SK-N-SH (cell line): ENCODE measurements around the gene ALG9. TPM values are rescaled to one million over a fixed set of nuclear protein-coding genes. Genes with fewer than 3 reads are reported as not detected.

ENCODE experiments used
- CTCF ChIA-PET: fragments of 300-600, 350-600 bp; formaldehyde crosslinking; extraction: SDS; loops from one replicate; lab custom pipeline; 2021; lab: Yijun Ruan, JAX
- POLR2A ChIA-PET: fragments of 350-600 bp; sonication (Branson Sonifier 250); formaldehyde crosslinking; extraction: SDS; loops from one replicate; lab custom pipeline; 2020; ENCODE audit warnings: antibody characterized with exemption, inconsistent platforms; lab: Yijun Ruan, JAX
- DNase-seq: peaks from one replicate; pipeline ENCODE4 v3.0.0; 2012
- H2AFZ ChIP-seq: fragments of 200-600 bp; sonication (generic); 2 replicates; pipeline ENCODE4 v1.8.1; 2016; ENCODE audit warnings: antibody characterized with exemption, mild to moderate bottlenecking, low read depth
- H3F3A ChIP-seq: fragments of 200-600 bp; sonication (generic); replicated peaks from 2 replicates; pipeline ENCODE3; 2016; ENCODE audit warnings: antibody characterized with exemption, mild to moderate bottlenecking; ENCODE audit not compliant: insufficient read depth
- H3K27ac ChIP-seq, 2 experiments: fragments of 200-500 bp in 1 of 2; fragments of 200-600 bp in 1 of 2; sonication (Bioruptor generic) in 1 of 2; sonication (generic), shearing (Covaris generic) in 1 of 2; 2 replicates each; pipeline versions ENCODE4 v1.5.1 to v1.6.1; 2014 to 2016; ENCODE audit warnings: low read depth in 2 of 2, inconsistent platforms in 1 of 2, low read length in 1 of 2, mild to moderate bottlenecking in 1 of 2, mixed read lengths in 1 of 2
- H3K27me3 ChIP-seq: fragments of 200-600 bp; sonication (generic), shearing (Covaris generic); 2 replicates; pipeline ENCODE4 v1.6.1; 2016; ENCODE audit warnings: mixed run types; ENCODE audit not compliant: insufficient read depth
- H3K36me3 ChIP-seq, 2 experiments: fragments of 200-500 bp in 1 of 2; fragments of 200-600 bp in 1 of 2; sonication (Bioruptor generic) in 1 of 2; sonication (generic) in 1 of 2; replicated peaks in 1 of 2; 2 replicates each; pipeline versions ENCODE3 to v1.5.1; 2014 to 2016; ENCODE audit warnings: low read length in 1 of 2, mild to moderate bottlenecking in 1 of 2; ENCODE audit not compliant: insufficient read depth in 2 of 2, control insufficient read depth in 1 of 2
- H3K4me1 ChIP-seq, 2 experiments: fragments of 200-500 bp in 1 of 2; fragments of 200-600 bp in 1 of 2; sonication (Bioruptor generic) in 1 of 2; sonication (generic), shearing (Covaris generic) in 1 of 2; 2 replicates each; pipeline versions ENCODE4 v1.5.1 to v1.6.1; 2014 to 2016; ENCODE audit warnings: low read depth in 1 of 2, low read length in 1 of 2, mixed run types in 1 of 2; ENCODE audit not compliant: insufficient read depth in 2 of 2, control insufficient read depth in 1 of 2
- H3K4me2 ChIP-seq: fragments of 200-600 bp; sonication (generic), shearing (Covaris generic); 2 replicates; pipeline ENCODE4 v1.6.1; 2017; ENCODE audit warnings: mixed run types
- H3K4me3 ChIP-seq, 2 experiments: fragments of 200-500 bp in 1 of 2; fragments of 200-600 bp in 1 of 2; sonication (Bioruptor generic) in 1 of 2; sonication (generic), shearing (Covaris generic) in 1 of 2; 2 replicates each; pipeline versions ENCODE4 v1.5.1 to v1.8.1; 2014 to 2016; ENCODE audit warnings: low read depth in 2 of 2, inconsistent platforms in 1 of 2, low read length in 1 of 2, mild to moderate bottlenecking in 1 of 2, mixed read lengths in 1 of 2, moderate library complexity in 1 of 2
- H3K79me2 ChIP-seq: fragments of 200-600 bp; sonication (generic); 2 replicates; pipeline ENCODE4 v1.8.1; 2017; ENCODE audit warnings: mild to moderate bottlenecking; ENCODE audit not compliant: insufficient read depth
- H3K9ac ChIP-seq: fragments of 200-600 bp; sonication (generic); 2 replicates; pipeline ENCODE4 v1.6.1; 2017; ENCODE audit warnings: mixed run types
- H3K9me2 ChIP-seq: fragments of 200-600 bp; sonication (generic); 2 replicates; pipeline ENCODE4 v1.6.1; 2017; ENCODE audit warnings: mixed run types
- H3K9me3 ChIP-seq: fragments of 200-600 bp; sonication (generic); 2 replicates; pipeline ENCODE4 v1.6.1; 2017; ENCODE audit warnings: mixed run types, mild to moderate bottlenecking, moderate library complexity
- H4K20me1 ChIP-seq: fragments of 200-600 bp; sonication (generic); 2 replicates; pipeline ENCODE4 v1.6.1; 2017; ENCODE audit warnings: mild to moderate bottlenecking, mixed run types; ENCODE audit not compliant: insufficient read depth
- CTCF ChIP-seq: fragments of 200-600 bp; sonication (generic); IDR thresholded peaks from 2 replicates; pipeline ENCODE4 v1.6.1; 2017; ENCODE audit warnings: antibody characterized with exemption, mild to moderate bottlenecking, moderate library complexity
- FOXM1 ChIP-seq: IDR thresholded peaks from 2 replicates; pipeline ENCODE4 v1.4.0; 2012; ENCODE audit warnings: low read depth, mild to moderate bottlenecking
- GABPA ChIP-seq: IDR thresholded peaks from 2 replicates; pipeline ENCODE4 v1.4.0; 2012; ENCODE audit warnings: low read depth, mild to moderate bottlenecking
- GATA2 ChIP-seq: sonication (generic); formaldehyde crosslinking; IDR thresholded peaks from 2 replicates; pipeline ENCODE4 v1.5.0; 2020; ENCODE audit warnings: mild to moderate bottlenecking, missing genetic modification reagents
- MEF2A ChIP-seq: IDR thresholded peaks from 2 replicates; pipeline ENCODE4 v1.4.0; 2012; ENCODE audit warnings: low read depth, borderline replicate concordance
- NRF1 ChIP-seq: IDR thresholded peaks from 2 replicates; pipeline ENCODE4 v1.6.1; 2012; ENCODE audit warnings: low read depth, mild to moderate bottlenecking, low read length
- POLR2AphosphoS5 ChIP-seq: IDR thresholded peaks from 2 replicates; pipeline ENCODE4 v1.6.1; 2012; ENCODE audit warnings: low read depth, low read length
- RXRA ChIP-seq: IDR thresholded peaks from 2 replicates; pipeline ENCODE4 v1.4.0; 2012; ENCODE audit warnings: low read depth, mild to moderate bottlenecking, borderline replicate concordance
- SIN3A ChIP-seq: IDR thresholded peaks from 2 replicates; pipeline ENCODE4 v1.6.1; 2012; ENCODE audit warnings: low read depth, mild to moderate bottlenecking, low read length, moderate library complexity, borderline replicate concordance
- SMC3 ChIP-seq: IDR thresholded peaks from 2 replicates; pipeline ENCODE4 v1.6.1; 2012; ENCODE audit warnings: low read depth, low read length, improper control_type of control experiment
- TCF12 ChIP-seq: IDR thresholded peaks from 2 replicates; pipeline ENCODE4 v1.4.0; 2012
- USF1 ChIP-seq: IDR thresholded peaks from 2 replicates; pipeline ENCODE4 v1.4.0; 2012; ENCODE audit warnings: low read depth, borderline replicate concordance
- USF2 ChIP-seq: fragments of 150-350 bp; IDR thresholded peaks from 2 replicates; pipeline ENCODE4 v1.6.1; 2017; ENCODE audit warnings: antibody characterized with exemption, low read length, low read depth, borderline replicate concordance
- YY1 ChIP-seq: IDR thresholded peaks from 2 replicates; pipeline ENCODE4 v1.4.0; 2012; ENCODE audit warnings: low read depth, mild to moderate bottlenecking
- ZBTB33 ChIP-seq: IDR thresholded peaks from 2 replicates; pipeline ENCODE4 v1.4.0; 2012; ENCODE audit warnings: low read depth, borderline replicate concordance
- WGBS: methylation state at CpG from one replicate; pipeline ENCODE4 v1.1.6; 2017; ENCODE audit warnings: low lambda C conversion rate; 5-methylcytosine and 5-hydroxymethylcytosine counted together
- polyA plus RNA-seq, 3 experiments: library from polyadenylated mRNA; depleted of rRNA; stranded (reverse); fragments of >200 nt; gene quantifications; 2 replicates each; pipeline ENCODE4 v1.2.3, GENCODE V29; 2012
- TF ChIP-seq, protein P1 (sequence below): fragments of 150-350 bp; IDR thresholded peaks from 2 replicates; pipeline ENCODE4 v1.6.1; 2016; ENCODE audit warnings: mild to moderate bottlenecking, low read depth, low read length
- TF ChIP-seq, protein P2 (sequence below): IDR thresholded peaks from 2 replicates; pipeline ENCODE4; 2012

Gene ALG9
- polyA plus RNA-seq, 1 of the 3 experiments (the other 2 are of a cell fraction), result 17.9 TPM

GRCh38 chr11:111756097-111756496 lies 115.3 kb downstream of the ALG9 start:
- Histone ChIP-seq H3K9me2 (no peaks in the 10 kb centered on the region), H3K4me2 (no peak overlapping the region), H3K79me2 (peaks cover 5% of the 10 kb centered on the region), H3K9me3 (no peaks in the 10 kb centered on the region), H3K36me3 (peaks cover 69 to 78% of the 10 kb centered on the region in 2 experiments), H3K27me3 (no peaks in the 10 kb centered on the region), H3F3A (peaks cover 6% of the 10 kb centered on the region), H4K20me1 (no peaks in the 10 kb centered on the region), H2AFZ (no peak overlapping the region), H3K4me1 (no peaks in the 10 kb centered on the region; a peak in 1 of 4 replicates), H3K4me3 (no peak overlapping the region), H3K9ac (no peak overlapping the region), H3K27ac (no peak overlapping the region)
- DNase-seq, result no peak
- ChIA-PET POLR2A (no interaction called here), CTCF (no interaction called here)
- WGBS, result over 99% methylated on average over 6 of the region's 6 CpGs
- TF ChIP-seq POLR2AphosphoS5 (no peak), NRF1 (no peak), RXRA (no peak), FOXM1 (no peak), ZBTB33 (no peak), CTCF (no peak), USF2 (no peak), GATA2 (CRISPR knock-in tag) (no peak), YY1 (no peak), GABPA (no peak), SMC3 (no peak), USF1 (no peak), SIN3A (no peak), TCF12 (no peak), MEF2A (no peak)
- TF ChIP-seq, protein P1, sequence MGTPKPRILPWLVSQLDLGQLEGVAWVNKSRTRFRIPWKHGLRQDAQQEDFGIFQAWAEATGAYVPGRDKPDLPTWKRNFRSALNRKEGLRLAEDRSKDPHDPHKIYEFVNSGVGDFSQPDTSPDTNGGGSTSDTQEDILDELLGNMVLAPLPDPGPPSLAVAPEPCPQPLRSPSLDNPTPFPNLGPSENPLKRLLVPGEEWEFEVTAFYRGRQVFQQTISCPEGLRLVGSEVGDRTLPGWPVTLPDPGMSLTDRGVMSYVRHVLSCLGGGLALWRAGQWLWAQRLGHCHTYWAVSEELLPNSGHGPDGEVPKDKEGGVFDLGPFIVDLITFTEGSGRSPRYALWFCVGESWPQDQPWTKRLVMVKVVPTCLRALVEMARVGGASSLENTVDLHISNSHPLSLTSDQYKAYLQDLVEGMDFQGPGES, result no peak
- TF ChIP-seq, protein P2, sequence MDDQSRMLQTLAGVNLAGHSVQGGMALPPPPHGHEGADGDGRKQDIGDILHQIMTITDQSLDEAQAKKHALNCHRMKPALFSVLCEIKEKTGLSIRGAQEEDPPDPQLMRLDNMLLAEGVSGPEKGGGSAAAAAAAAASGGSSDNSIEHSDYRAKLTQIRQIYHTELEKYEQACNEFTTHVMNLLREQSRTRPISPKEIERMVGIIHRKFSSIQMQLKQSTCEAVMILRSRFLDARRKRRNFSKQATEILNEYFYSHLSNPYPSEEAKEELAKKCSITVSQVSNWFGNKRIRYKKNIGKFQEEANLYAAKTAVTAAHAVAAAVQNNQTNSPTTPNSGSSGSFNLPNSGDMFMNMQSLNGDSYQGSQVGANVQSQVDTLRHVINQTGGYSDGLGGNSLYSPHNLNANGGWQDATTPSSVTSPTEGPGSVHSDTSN, result no peak
